ENCODE results near the gene DECR2. TPM values are rescaled to one million over a fixed set of nuclear protein-coding genes. Genes with fewer than 3 reads are reported as not detected.

DECR2 gene
- total and polyA plus RNA-seq, 2 of the 13 experiments (the other 11 are each of a cell fraction or from before 2014, with no cell fraction given), result 36.3 to 44.6 TPM

DNA sequence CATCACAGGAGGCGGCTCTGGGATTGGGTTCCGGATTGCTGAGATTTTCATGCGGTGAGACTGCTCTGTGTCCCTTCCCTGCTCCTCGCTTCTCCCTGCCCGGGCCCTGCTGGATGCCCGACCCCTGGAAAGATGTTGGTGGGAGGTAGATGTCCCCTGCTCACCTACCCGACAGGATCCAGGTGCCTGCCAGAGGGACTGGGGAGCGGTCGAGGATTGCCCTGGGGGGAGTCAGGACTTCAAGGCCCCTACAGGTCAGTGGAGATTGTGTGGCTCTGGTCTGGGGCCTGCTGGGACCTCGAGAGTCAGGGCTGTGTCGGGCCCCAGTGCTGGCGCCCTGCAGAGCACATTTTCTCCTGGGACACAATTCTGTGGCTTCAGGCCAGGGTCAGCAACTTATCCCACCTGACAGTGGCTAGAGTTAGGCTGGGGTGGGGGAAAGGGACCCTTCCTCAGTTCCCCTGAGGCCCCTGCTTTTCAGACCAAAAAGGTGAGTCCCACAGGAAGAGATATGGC lies 3.3 kb downstream of the DECR2 start (continued):
- TF ChIP-seq ZNF775 (CRISPR knock-in tag; IDR thresholded peaks at IDR 0.05; ENCODE audit: borderline replicate concordance) (no peak), HES4 (CRISPR knock-in tag; IDR thresholded peaks at IDR 0.05; ENCODE audit: borderline replicate concordance) (no peak), POLR2A (IDR thresholded peaks at IDR 0.05; ENCODE audit: insufficient read depth in 1 of 2, low read depth in 2 of 2, low read length in 2 of 2) (peak in 1 of 2 experiments; percentile 32; a peak in 1 of 4 replicates), ZNF574 (CRISPR knock-in tag; IDR thresholded peaks at IDR 0.05) (no peak), ZNF543 (CRISPR knock-in tag; IDR thresholded peaks at IDR 0.05) (no peak), KLF9 (CRISPR knock-in tag; IDR thresholded peaks at IDR 0.05; ENCODE audit: low read depth) (no peak), ZBTB7A (CRISPR knock-in tag; IDR thresholded peaks at IDR 0.05) (0 out of 2 replicates have a peak, but pooled peaks have one; percentile 31), ZNF180 (CRISPR knock-in tag; IDR thresholded peaks at IDR 0.05; ENCODE audit: borderline replicate concordance, low read depth) (no peak), JUN (CRISPR knock-in tag; IDR thresholded peaks at IDR 0.05) (no peak), FOXA3 (CRISPR knock-in tag; IDR thresholded peaks at IDR 0.05) (no peak), CAMTA2 (CRISPR knock-in tag; IDR thresholded peaks at IDR 0.05; ENCODE audit: borderline replicate concordance) (no peak), ADNP (CRISPR knock-in tag; IDR thresholded peaks at IDR 0.05) (no peak), ZNF547 (CRISPR knock-in tag; IDR thresholded peaks at IDR 0.05) (no peak), ZNF10 (CRISPR knock-in tag; IDR thresholded peaks at IDR 0.05; ENCODE audit: borderline replicate concordance, low read depth) (no peak), KLF13 (CRISPR knock-in tag; IDR thresholded peaks at IDR 0.05) (no peak), HNRNPH1 (optimal IDR thresholded peaks at IDR 0.05; ENCODE audit: low read depth, low read length) (peak; percentile 17)
- TF ChIP-seq, protein P1, sequence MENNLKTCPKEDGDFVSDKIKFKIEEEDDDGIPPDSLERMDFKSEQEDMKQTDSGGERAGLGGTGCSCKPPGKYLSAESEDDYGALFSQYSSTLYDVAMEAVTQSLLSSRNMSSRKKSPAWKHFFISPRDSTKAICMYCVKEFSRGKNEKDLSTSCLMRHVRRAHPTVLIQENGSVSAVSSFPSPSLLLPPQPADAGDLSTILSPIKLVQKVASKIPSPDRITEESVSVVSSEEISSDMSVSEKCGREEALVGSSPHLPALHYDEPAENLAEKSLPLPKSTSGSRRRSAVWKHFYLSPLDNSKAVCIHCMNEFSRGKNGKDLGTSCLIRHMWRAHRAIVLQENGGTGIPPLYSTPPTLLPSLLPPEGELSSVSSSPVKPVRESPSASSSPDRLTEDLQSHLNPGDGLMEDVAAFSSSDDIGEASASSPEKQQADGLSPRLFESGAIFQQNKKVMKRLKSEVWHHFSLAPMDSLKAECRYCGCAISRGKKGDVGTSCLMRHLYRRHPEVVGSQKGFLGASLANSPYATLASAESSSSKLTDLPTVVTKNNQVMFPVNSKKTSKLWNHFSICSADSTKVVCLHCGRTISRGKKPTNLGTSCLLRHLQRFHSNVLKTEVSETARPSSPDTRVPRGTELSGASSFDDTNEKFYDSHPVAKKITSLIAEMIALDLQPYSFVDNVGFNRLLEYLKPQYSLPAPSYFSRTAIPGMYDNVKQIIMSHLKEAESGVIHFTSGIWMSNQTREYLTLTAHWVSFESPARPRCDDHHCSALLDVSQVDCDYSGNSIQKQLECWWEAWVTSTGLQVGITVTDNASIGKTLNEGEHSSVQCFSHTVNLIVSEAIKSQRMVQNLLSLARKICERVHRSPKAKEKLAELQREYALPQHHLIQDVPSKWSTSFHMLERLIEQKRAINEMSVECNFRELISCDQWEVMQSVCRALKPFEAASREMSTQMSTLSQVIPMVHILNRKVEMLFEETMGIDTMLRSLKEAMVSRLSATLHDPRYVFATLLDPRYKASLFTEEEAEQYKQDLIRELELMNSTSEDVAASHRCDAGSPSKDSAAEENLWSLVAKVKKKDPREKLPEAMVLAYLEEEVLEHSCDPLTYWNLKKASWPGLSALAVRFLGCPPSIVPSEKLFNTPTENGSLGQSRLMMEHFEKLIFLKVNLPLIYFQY (CRISPR knock-in tag; IDR thresholded peaks at IDR 0.05; ENCODE audit: borderline replicate concordance), result no peak

All from HepG2 (cell line).